ENCODE results near the gene KLHDC1.

GRCh38 chr14:49768301-49769121, 75.6 kb downstream of the KLHDC1 start:
- TF ChIP-seq CTCF (conservative IDR thresholded peaks at IDR 0.05; ENCODE audit: low read length) (no peak), EZH2phosphoT487 (IDR thresholded peaks at IDR 0.05; ENCODE audit: borderline replicate concordance, low read depth, low read length) (no peak)
